Posterior vena cava (tissue), 2 donors: ENCODE results near the gene C16orf89. TPM values are rescaled to one million over a fixed set of nuclear protein-coding genes. Genes with fewer than 3 reads are reported as not detected.
"Not testable (repeated sequence)": the region's sequence is repeated elsewhere in the genome, so short reads cannot be mapped to it uniquely, and the experiment has no call there.

Source experiments
- DNase-seq: peaks from one replicate; pipeline ENCODE4 v3.0.0-alpha.2; 2020; ENCODE audit warnings: low spot score
- intact Hi-C, 2 donors: fragments of 100-400 bp; cut with DNase I; formaldehyde crosslinking; loops; one replicate each; pipeline versions ENCODE4 v1.14.1 to v1.14.2; 2022 to 2023
- total RNA-seq, 2 donors: library from RNA; stranded (reverse); fragmentation: NEBNext Ultra II Directional; extraction: Animal tissue kit (Norgen Biotek cat#: 25700); gene quantifications; one replicate each; pipeline ENCODE4 v1.2.1, GENCODE V29; 2021
- donor health status: DM: yes; HTN: yes; CAD: no.
- donor health status: DM: yes; HTN: yes; CAD: no.

Gene C16orf89
- total RNA-seq, 2 donors from 2014 or later: 32.3 to 54.2 TPM

- peak; percentile 70 for DNase-seq
- intact Hi-C loops: loop anchor here in 1 of 2 donors (5.0 kb wide), 1 partner anchor 88 kb away; no protein-coding TSS in a partner anchor
Measured at GRCh38 chr16:5065326-5065725, 430 bp downstream of the C16orf89 start.

GRCh38 chr16:5064915-5065314 is 841 bp downstream of the C16orf89 start:
- intact Hi-C loops: loop anchor here in 1 of 2 donors (5.0 kb wide), 1 partner anchor 88 kb away; no protein-coding TSS in a partner anchor

GRCh38 chr16:5062790-5063765 is 2.7 kb downstream of the C16orf89 start:
- intact Hi-C loops: no loop called here
- DNase-seq: peak; percentile 58

More at GRCh38 chr16:5064915-5065314, 841 bp downstream of the C16orf89 start:
- DNase-seq: peak; percentile 76

- intact Hi-C loops: no loop called here
- no peak for DNase-seq
Measured at GRCh38 chr16:5062051-5062450, 3.7 kb downstream of the C16orf89 start.

GRCh38 chr16:5060073-5060641 is 5.6 kb downstream of the C16orf89 start:
- DNase-seq: peak; percentile 47
- intact Hi-C loops: no loop called here

- peak; percentile 36 for DNase-seq
- intact Hi-C loops: no loop called here
Measured at GRCh38 chr16:5059386-5060072, 6.2 kb downstream of the C16orf89 start.

GRCh38 chr16:5058476-5058875 is 7.3 kb downstream of the C16orf89 start:
- intact Hi-C loops: no loop called here
- peak; percentile 67 for DNase-seq

- peak; percentile 72 for DNase-seq
- intact Hi-C loops: no loop called here
Measured at GRCh38 chr16:5056352-5056751, 9.4 kb downstream of the C16orf89 start.

- intact Hi-C loops: no loop called here
- peak; percentile 65 for DNase-seq
Measured at GRCh38 chr16:5054876-5055865, 10.6 kb downstream of the C16orf89 start.

GRCh38 chr16:5046914-5047313 is 18.8 kb downstream of the C16orf89 start:
- intact Hi-C loops: no loop called here
- no peak for DNase-seq

- intact Hi-C loops: no loop called here
- peak; percentile 46 for DNase-seq
Measured at GRCh38 chr16:5045499-5046115, 20.1 kb downstream of the C16orf89 start.

- intact Hi-C loops: not testable (repeated sequence)
- DNase-seq: peak; percentile 11
Measured at GRCh38 chr16:5044581-5044980, 21.2 kb downstream of the C16orf89 start.

GRCh38 chr16:5044011-5044540 is 21.7 kb downstream of the C16orf89 start:
- peak; percentile 25 for DNase-seq
- intact Hi-C loops: no loop called here

GRCh38 chr16:5042574-5043171 is 23.1 kb downstream of the C16orf89 start:
- intact Hi-C loops: no loop called here
- peak; percentile 61 for DNase-seq

- intact Hi-C loops: no loop called here
- no peak for DNase-seq
Measured at GRCh38 chr16:5041600-5042133, 24.1 kb downstream of the C16orf89 start.

GRCh38 chr16:5040451-5040850 is 25.3 kb downstream of the C16orf89 start:
- DNase-seq: peak; percentile 32
- intact Hi-C loops: no loop called here
